Naive thymus-derived CD4-positive, alpha-beta T cell (primary cell): ENCODE data around the gene C3orf49. TPM values are rescaled to one million over a fixed set of nuclear protein-coding genes. Genes with fewer than 3 reads are reported as not detected.
A peak's percentile ranks its signal among the peaks of the same experiment; 100 is the strongest.

Experiments used
- ATAC-seq: fragments of 150-1000 bp; cut with Tn5 transposase; 2 replicates; pipeline ENCODE4 v1.10.0; 2021; ENCODE audit warnings: mild to moderate bottlenecking, moderate library complexity
- CTCF ChIA-PET: fragments of 350-600 bp; sonication (Branson Sonifier 250); formaldehyde crosslinking; loops from one replicate; lab custom pipeline; 2021; ENCODE audit warnings: antibody characterized with exemption; lab: Charles Lee
- POLR2A ChIA-PET: fragments of 350-600 bp; sonication (Branson Sonifier 250); formaldehyde crosslinking; loops from one replicate; lab custom pipeline; 2021; ENCODE audit warnings: antibody characterized with exemption, inconsistent platforms; lab: Charles Lee
- DNase-seq, 9 donors: peaks; one replicate each; pipeline versions ENCODE4 v3.0.0 to v3.0.0-alpha.2; 2020 to 2022; ENCODE audit warnings: mixed read lengths in 1 of 9
- H3K27ac ChIP-seq: one replicate; pipeline ENCODE4 v1.7.0; 2013; ENCODE audit warnings: mild to moderate bottlenecking, low read depth, low read length, moderate library complexity
- H3K27me3 ChIP-seq, 2 donors: one replicate each; pipeline ENCODE4 v1.7.0; 2013; ENCODE audit warnings: low read length in 2 of 2, mild to moderate bottlenecking in 2 of 2, moderate library complexity in 2 of 2; ENCODE audit not compliant: control insufficient read depth in 2 of 2, insufficient read depth in 2 of 2
- H3K36me3 ChIP-seq, 3 experiments: 1 replicate in 2 of 3; 2 replicates in 1 of 3; pipeline ENCODE4 v1.7.0; 2013; ENCODE audit warnings: low read length in 3 of 3, mild to moderate bottlenecking in 3 of 3, moderate library complexity in 1 of 3; ENCODE audit not compliant: insufficient read depth in 3 of 3, control insufficient read depth in 2 of 3
- H3K4me1 ChIP-seq, 2 donors: one replicate each; pipeline ENCODE4 v1.7.0; 2013; ENCODE audit warnings: low read length in 2 of 2, mild to moderate bottlenecking in 2 of 2, moderate library complexity in 1 of 2; ENCODE audit not compliant: control insufficient read depth in 2 of 2, insufficient read depth in 2 of 2
- H3K4me3 ChIP-seq: 2 replicates; pipeline ENCODE4 v1.7.0; 2013; ENCODE audit warnings: mild to moderate bottlenecking, low read length
- H3K9me3 ChIP-seq, 3 experiments: 1 replicate in 2 of 3; 2 replicates in 1 of 3; pipeline ENCODE4 v1.7.0; 2013; ENCODE audit warnings: low read length in 3 of 3; ENCODE audit not compliant: control insufficient read depth in 2 of 3
- H3K27ac Mint-ChIP-seq, 9 donors: one replicate each; pipeline ENCODE4 v1.8.0; 2020 to 2022; ENCODE audit warnings: mixed read lengths in 9 of 9, mild to moderate bottlenecking in 8 of 9, moderate library complexity in 5 of 9, inconsistent platforms in 2 of 9
- H3K27me3 Mint-ChIP-seq, 5 donors: one replicate each; pipeline ENCODE4 v1.8.0; 2021 to 2022; ENCODE audit warnings: mixed read lengths in 5 of 5, mild to moderate bottlenecking in 1 of 5
- H3K36me3 Mint-ChIP-seq, 5 donors: one replicate each; pipeline ENCODE4 v1.8.0; 2020 to 2022; ENCODE audit warnings: mixed read lengths in 5 of 5, mild to moderate bottlenecking in 3 of 5, inconsistent platforms in 1 of 5
- H3K4me1 Mint-ChIP-seq, 7 donors: one replicate each; pipeline ENCODE4 v1.8.0; 2020 to 2022; ENCODE audit warnings: mixed read lengths in 7 of 7, mild to moderate bottlenecking in 3 of 7, inconsistent platforms in 1 of 7
- H3K4me3 Mint-ChIP-seq, 10 donors: one replicate each; pipeline ENCODE4 v1.8.0; 2020 to 2022; ENCODE audit warnings: mild to moderate bottlenecking in 10 of 10, mixed read lengths in 10 of 10, moderate library complexity in 6 of 10, inconsistent platforms in 2 of 10
- H3K9me3 Mint-ChIP-seq, 11 donors: one replicate each; pipeline ENCODE4 v1.8.0; 2020 to 2022; ENCODE audit warnings: mixed read lengths in 11 of 11, mild to moderate bottlenecking in 4 of 11, inconsistent platforms in 1 of 11, moderate library complexity in 1 of 11
- intact Hi-C, 2 donors: fragments of 100-400 bp; cut with micrococcal nuclease; formaldehyde crosslinking; loops; one replicate each; pipeline ENCODE4 v1.15.1; 2023
- polyA plus RNA-seq, 2 donors: library from polyadenylated mRNA; unstranded; fragments of 300-500 nt; fragmentation: Illumina TruSeq; gene quantifications; one replicate each; pipeline ENCODE4 v1.2.3, GENCODE V29; 2021
- total RNA-seq, 6 experiments: library from RNA in 5 of 6; stranded (reverse) in 5 of 6; gene quantifications; 1 replicate in 5 of 6; 2 replicates in 1 of 6; pipeline ENCODE4 v1.2.3 and lab custom pipeline; 2021 to 2026

The C3orf49 gene
- total and polyA plus RNA-seq, 7 experiments from 2014 or later = not detected

DNA sequence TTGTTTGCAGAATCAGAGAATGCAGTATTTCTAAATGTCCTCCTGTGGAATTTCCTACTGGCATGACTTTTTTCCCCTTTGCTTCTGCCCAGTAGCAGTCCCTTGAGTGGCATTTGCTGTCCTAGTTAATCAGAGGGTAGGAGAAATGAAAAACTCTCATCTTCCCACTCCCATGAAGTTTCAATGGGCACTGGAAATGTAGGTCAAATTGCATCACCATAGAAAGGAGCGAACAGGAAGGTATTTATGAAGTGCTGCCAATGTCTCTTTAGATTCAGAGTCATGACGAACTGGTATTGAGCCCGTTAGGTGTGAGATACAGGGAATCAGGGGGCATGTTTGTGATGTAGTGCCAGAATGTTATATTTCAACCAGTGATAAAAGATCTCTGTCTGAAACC is 67.8 kb downstream of the C3orf49 start:
- no peaks in the 10 kb centered on the region for H3K4me1 ChIP-seq
- H3K9me3 ChIP-seq = no peaks in the 10 kb centered on the region
- Mint-ChIP-seq H3K36me3 (peaks cover 0 to 17% (median 5%) of the 10 kb centered on the region in 5 donors), H3K27ac (peak overlapping the region in 1 of 9 donors; percentile 21), H3K9me3 (no peaks in the 10 kb centered on the region), H3K4me1 (peaks cover 12 to 54% (median 24%) of the 10 kb centered on the region in 7 donors), H3K4me3 (no peak overlapping the region), H3K27me3 (no peaks in the 10 kb centered on the region)
- no peak for ATAC-seq
- no peak for DNase-seq
- intact Hi-C loops = no loop called here
- H3K36me3 ChIP-seq = no peaks in the 10 kb centered on the region
- H3K4me3 ChIP-seq = no peak overlapping the region
- POLR2A ChIA-PET = no interaction called here
- no peaks in the 10 kb centered on the region for H3K27me3 ChIP-seq
- CTCF ChIA-PET = no interaction called here
- no peak overlapping the region for H3K27ac ChIP-seq

DNA sequence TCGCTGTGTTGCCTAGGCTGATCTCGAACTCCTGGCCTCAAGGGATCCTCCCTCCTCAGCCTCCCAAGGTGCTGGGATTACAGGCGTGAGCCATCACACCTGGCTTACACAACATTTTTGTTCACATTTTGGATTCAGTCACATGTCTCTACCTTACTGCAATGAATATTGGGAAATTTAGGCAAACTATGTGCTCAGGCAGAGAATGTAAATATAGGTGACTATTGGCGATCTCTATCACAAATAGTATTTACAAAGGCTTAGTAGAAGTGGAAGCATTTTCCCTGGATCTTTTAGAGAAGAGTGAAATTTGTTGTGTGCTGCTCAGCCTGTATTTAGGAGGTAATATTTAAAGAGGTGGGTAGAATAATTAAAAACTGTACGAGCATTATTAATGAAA is 72.4 kb downstream of the C3orf49 start:
- no peak for DNase-seq
- Mint-ChIP-seq H3K27ac (no peak overlapping the region), H3K9me3 (peaks cover 0 to 2% (median 0%) of the 10 kb centered on the region in 11 donors), H3K4me1 (peaks cover 23 to 60% (median 52%) of the 10 kb centered on the region in 7 donors), H3K36me3 (peaks cover 0 to 14% (median 6%) of the 10 kb centered on the region in 5 donors), H3K27me3 (no peaks in the 10 kb centered on the region), H3K4me3 (no peak overlapping the region)
- Histone ChIP-seq H3K4me1 (peaks cover 0 to 4% of the 10 kb centered on the region in 2 donors), H3K27ac (no peak overlapping the region), H3K4me3 (no peak overlapping the region), H3K36me3 (no peaks in the 10 kb centered on the region), H3K27me3 (no peaks in the 10 kb centered on the region), H3K9me3 (no peaks in the 10 kb centered on the region)
- intact Hi-C loops = no loop called here
- POLR2A ChIA-PET = no interaction called here
- CTCF ChIA-PET = no interaction called here
- ATAC-seq = no peak

- H3K4me3 ChIP-seq = no peak overlapping the region
- no peak for DNase-seq
- ChIA-PET CTCF (no interaction called here), POLR2A (no interaction called here)
- Mint-ChIP-seq H3K4me3 (no peak overlapping the region), H3K27ac (peak overlapping the region in 1 of 9 donors; percentile 27), H3K27me3 (no peaks in the 10 kb centered on the region), H3K36me3 (peaks cover 0 to 14% (median 6%) of the 10 kb centered on the region in 5 donors), H3K4me1 (peaks cover 23 to 65% (median 46%) of the 10 kb centered on the region in 7 donors), H3K9me3 (peaks cover 0 to 2% (median 0%) of the 10 kb centered on the region in 11 donors)
- intact Hi-C loops = loop anchor here in 1 of 2 donors (2.0 kb wide), 1 partner anchor 18 kb away; no protein-coding TSS in a partner anchor
- H3K9me3 ChIP-seq = no peaks in the 10 kb centered on the region
- H3K27me3 ChIP-seq = no peaks in the 10 kb centered on the region
- ATAC-seq = no peak
- peaks cover 0 to 4% of the 10 kb centered on the region in 2 donors for H3K4me1 ChIP-seq
- no peak overlapping the region for H3K27ac ChIP-seq
- no peaks in the 10 kb centered on the region for H3K36me3 ChIP-seq
Observed at GRCh38 chr3:63892773-63893352, 73.8 kb downstream of the C3orf49 start.

DNA sequence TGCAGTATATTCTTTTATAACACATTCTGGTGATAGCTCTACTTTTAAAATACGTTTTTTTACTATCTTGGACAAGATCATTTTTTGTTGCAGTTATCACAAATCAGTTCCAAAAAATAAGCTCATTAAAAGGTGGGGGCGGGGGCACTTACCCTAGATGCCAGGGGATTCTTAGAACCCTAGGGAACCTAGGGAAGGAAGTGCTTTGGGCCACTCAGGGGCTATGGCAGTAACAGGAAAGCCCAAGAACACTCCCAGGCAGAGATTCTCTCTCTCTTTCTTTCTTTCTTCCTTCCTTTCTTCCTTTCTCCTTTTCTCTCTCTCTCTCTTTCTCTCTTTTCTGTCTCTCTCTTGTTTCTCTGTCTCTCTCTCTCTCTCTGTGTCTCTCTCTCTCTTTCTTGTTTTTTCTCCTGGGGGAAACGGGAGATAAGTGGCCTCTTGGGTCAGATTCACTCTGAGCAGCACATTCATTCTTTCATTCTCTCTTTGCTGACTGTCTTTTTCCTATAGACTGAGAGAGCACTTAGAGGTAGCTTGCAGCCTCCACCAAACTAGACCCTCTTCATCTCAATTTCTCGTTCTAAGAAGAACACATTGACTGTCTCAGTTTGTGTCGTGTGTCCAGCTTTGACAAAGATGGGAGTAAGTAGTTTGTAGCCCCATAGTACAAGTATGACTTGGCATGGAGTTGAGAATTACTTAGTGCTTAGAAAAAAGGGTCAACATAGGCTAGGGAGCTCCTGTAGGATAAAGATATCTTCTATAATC is 76.5 kb downstream of the C3orf49 start:
- H3K27ac Mint-ChIP-seq = peak overlapping the region in 4 of 9 donors; percentile 2 to 14 (median 11)

GRCh38 chr3:63896332-63897030 is 77.4 kb downstream of the C3orf49 start:
- H3K27me3 ChIP-seq = no peaks in the 10 kb centered on the region
- intact Hi-C loops = loop anchor here in 1 of 2 donors (1.0 kb wide), 1 partner anchor 15 kb away; no protein-coding TSS in a partner anchor
- peaks cover 28 to 68% (median 54%) of the 10 kb centered on the region in 7 donors for H3K4me1 Mint-ChIP-seq
- H3K9me3 Mint-ChIP-seq = peaks cover 0 to 2% (median 0%) of the 10 kb centered on the region in 11 donors
- ChIA-PET CTCF (no interaction called here), POLR2A (no interaction called here)
- H3K27ac ChIP-seq = no peak overlapping the region
- peaks cover 5 to 29% (median 19%) of the 10 kb centered on the region in 5 donors for H3K36me3 Mint-ChIP-seq
- H3K27me3 Mint-ChIP-seq = no peaks in the 10 kb centered on the region
- peaks cover 0 to 4% of the 10 kb centered on the region in 2 donors for H3K4me1 ChIP-seq
- H3K27ac Mint-ChIP-seq = peak overlapping the region in 5 of 9 donors; percentile 1 to 27 (median 15)
- H3K9me3 ChIP-seq = no peaks in the 10 kb centered on the region
- DNase-seq (no peak), ATAC-seq (no peak)
- no peak overlapping the region for H3K4me3 Mint-ChIP-seq
- no peak overlapping the region for H3K4me3 ChIP-seq
- peaks cover 0 to 8% (median 4%) of the 10 kb centered on the region in 3 experiments for H3K36me3 ChIP-seq

More for the DNA sequence above, 76.5 kb downstream of the C3orf49 start:
- Mint-ChIP-seq H3K4me3 (peak overlapping the region in 1 of 10 donors; percentile 27), H3K36me3 (peaks cover 5 to 27% (median 14%) of the 10 kb centered on the region in 5 donors), H3K27me3 (no peaks in the 10 kb centered on the region), H3K9me3 (peaks cover 0 to 2% (median 0%) of the 10 kb centered on the region in 11 donors), H3K4me1 (peaks cover 27 to 68% (median 54%) of the 10 kb centered on the region in 7 donors)
- H3K4me3 ChIP-seq = no peak overlapping the region
- DNase-seq = no peak
- peaks cover 0 to 4% of the 10 kb centered on the region in 2 donors for H3K4me1 ChIP-seq
- ChIA-PET POLR2A (interaction anchor here (0.6 kb wide), 1 partner anchor 41 kb away, joined by 3 read pairs; no protein-coding TSS in a partner anchor), CTCF (no interaction called here)
- no peaks in the 10 kb centered on the region for H3K9me3 ChIP-seq
- peaks cover 0 to 8% (median 4%) of the 10 kb centered on the region in 3 experiments for H3K36me3 ChIP-seq
- H3K27me3 ChIP-seq = no peaks in the 10 kb centered on the region
- H3K27ac ChIP-seq = no peak overlapping the region
- ATAC-seq = no peak
- intact Hi-C loops = loop anchor here in 1 of 2 donors (1.0 kb wide), 1 partner anchor 16 kb away; no protein-coding TSS in a partner anchor
